Endodermal cell (in vitro differentiated cells): ENCODE measurements around the gene LRMDA. TPM values are rescaled to one million over a fixed set of nuclear protein-coding genes. Genes with fewer than 3 reads are reported as not detected.
A peak's percentile ranks its signal among the peaks of the same experiment; 100 is the strongest.
"Not testable (repeated sequence)": the region's sequence is repeated elsewhere in the genome, so short reads cannot be mapped to it uniquely, and the experiment has no call there.

ENCODE experiments used
- DNase-seq: peaks from one replicate; pipeline ENCODE4 v3.0.0-alpha.2; 2017
- H3K27ac ChIP-seq: 2 replicates; pipeline ENCODE4 v1.5.1; 2013; ENCODE audit warnings: mild to moderate bottlenecking, low read depth, low read length, moderate library complexity
- H3K27me3 ChIP-seq: 2 replicates; pipeline ENCODE4 v1.6.1; 2013; ENCODE audit warnings: mild to moderate bottlenecking, low read length, moderate library complexity; ENCODE audit not compliant: insufficient read depth, control insufficient read depth, poor library complexity, severe bottlenecking
- H3K36me3 ChIP-seq: 2 replicates; pipeline ENCODE4 v1.7.0; 2013; ENCODE audit warnings: mild to moderate bottlenecking, low read length, moderate library complexity; ENCODE audit not compliant: control insufficient read depth, insufficient read depth
- H3K4me1 ChIP-seq: one replicate; pipeline ENCODE4 v1.7.0; 2013; ENCODE audit warnings: low read length; ENCODE audit not compliant: control insufficient read depth, insufficient read depth
- H3K4me3 ChIP-seq: 2 replicates; pipeline ENCODE4 v1.5.1; 2013; ENCODE audit warnings: mild to moderate bottlenecking, low read length, moderate library complexity
- H3K9ac ChIP-seq: 2 replicates; pipeline ENCODE4 v1.6.1; 2013; ENCODE audit warnings: mild to moderate bottlenecking, low read length, moderate library complexity; ENCODE audit not compliant: poor library complexity, severe bottlenecking; ENCODE audit errors: extremely low read depth
- H3K9me3 ChIP-seq: 2 replicates; pipeline ENCODE4 v1.6.1; 2013; ENCODE audit warnings: mild to moderate bottlenecking, low read length, moderate library complexity; ENCODE audit not compliant: control insufficient read depth
- H3K27ac Mint-ChIP-seq: 2 replicates; pipeline ENCODE4 v1.8.0; 2020; ENCODE audit warnings: mixed read lengths
- H3K27me3 Mint-ChIP-seq: 2 replicates; pipeline ENCODE4 v1.8.0; 2021; ENCODE audit warnings: mild to moderate bottlenecking, mixed read lengths; ENCODE audit not compliant: insufficient read depth
- H3K36me3 Mint-ChIP-seq: 2 replicates; pipeline ENCODE4 v1.8.0; 2020; ENCODE audit warnings: low read depth, mixed read lengths
- H3K4me1 Mint-ChIP-seq: 2 replicates; pipeline ENCODE4 v1.8.0; 2020; ENCODE audit warnings: mixed read lengths
- H3K4me3 Mint-ChIP-seq: 2 replicates; pipeline ENCODE4 v1.8.0; 2020; ENCODE audit warnings: mild to moderate bottlenecking, moderate library complexity, mixed read lengths
- H3K9me3 Mint-ChIP-seq: 2 replicates; pipeline ENCODE4 v1.8.0; 2020; ENCODE audit warnings: mild to moderate bottlenecking, mixed read lengths
- CTCF ChIP-seq: fragments of 200-600 bp; sonication (generic); conservative IDR thresholded peaks from 2 replicates; pipeline ENCODE4 v1.5.0; 2021; ENCODE audit warnings: antibody characterized with exemption, mild to moderate bottlenecking
- WGBS, 2 experiments: methylation state at CpG; one replicate each; pipeline versions ENCODE4 v1.1.5 to v1.1.7; 2013; ENCODE audit warnings: missing lambda C conversion rate in 2 of 2, mixed read lengths in 1 of 2; ENCODE audit not compliant: insufficient coverage in 1 of 2, insufficient read length in 1 of 2; 5-methylcytosine and 5-hydroxymethylcytosine counted together
- total RNA-seq, 2 donors: library from RNA; stranded (reverse); fragmentation: NEBNext Ultra II Directional in 1 of 2; extraction: Animal tissue kit (Norgen Biotek cat#: 25700) in 1 of 2; gene quantifications; 2 replicates in 1 of 2; 3 replicates in 1 of 2; pipeline ENCODE4 v1.2.1, GENCODE V29; 2021

LRMDA gene
- total RNA-seq, 2 donors from 2014 or later: 1.7 to 5.1 TPM

- H3K27me3 Mint-ChIP-seq: no peaks in the 10 kb centered on the region
- H3K27ac Mint-ChIP-seq: no peak overlapping the region
- no peak overlapping the region for H3K4me3 Mint-ChIP-seq
- H3K9ac ChIP-seq: no peak overlapping the region
- H3K36me3 ChIP-seq: no peaks in the 10 kb centered on the region
- H3K27me3 ChIP-seq: no peaks in the 10 kb centered on the region
- peak overlapping the region; percentile 66 for H3K27ac ChIP-seq
- no peak overlapping the region for H3K4me3 ChIP-seq
- no peaks in the 10 kb centered on the region for H3K4me1 ChIP-seq
- DNase-seq: no peak
- WGBS, 2 experiments: 56 to 60% methylated on average over 2 to 3 of the region's 4 CpGs
- no peaks in the 10 kb centered on the region for H3K4me1 Mint-ChIP-seq
- H3K9me3 Mint-ChIP-seq: no peaks in the 10 kb centered on the region
- H3K9me3 ChIP-seq: no peaks in the 10 kb centered on the region
- no peaks in the 10 kb centered on the region for H3K36me3 Mint-ChIP-seq
- TF ChIP-seq CTCF: no peak
Measured at GRCh38 chr10:75764974-75765788, 333.8 kb downstream of the LRMDA start.

GRCh38 chr10:75765789-75766096, 334.3 kb downstream of the LRMDA start:
- Mint-ChIP-seq H3K9me3 (no peaks in the 10 kb centered on the region), H3K36me3 (no peaks in the 10 kb centered on the region), H3K27me3 (no peaks in the 10 kb centered on the region), H3K27ac (no peak overlapping the region), H3K4me1 (no peaks in the 10 kb centered on the region), H3K4me3 (no peak overlapping the region)
- DNase-seq: no peak
- no peak for TF ChIP-seq CTCF
- Histone ChIP-seq H3K4me1 (no peaks in the 10 kb centered on the region), H3K27ac (peak overlapping the region; percentile 66), H3K4me3 (no peak overlapping the region), H3K9me3 (no peaks in the 10 kb centered on the region), H3K27me3 (no peaks in the 10 kb centered on the region), H3K9ac (no peak overlapping the region), H3K36me3 (no peaks in the 10 kb centered on the region)
- WGBS, 2 experiments: 91 to 100% methylated on average over 1 to 5 of the region's 5 CpGs

- no peak overlapping the region for H3K4me3 ChIP-seq
- Mint-ChIP-seq H3K4me1 (no peaks in the 10 kb centered on the region), H3K9me3 (no peaks in the 10 kb centered on the region), H3K4me3 (no peak overlapping the region), H3K36me3 (no peaks in the 10 kb centered on the region), H3K27ac (no peak overlapping the region), H3K27me3 (no peaks in the 10 kb centered on the region)
- DNase-seq: no peak
- H3K27ac ChIP-seq: peak overlapping the region; percentile 66
- no peaks in the 10 kb centered on the region for H3K9me3 ChIP-seq
- H3K4me1 ChIP-seq: no peaks in the 10 kb centered on the region
- TF ChIP-seq CTCF: no peak
- H3K9ac ChIP-seq: no peak overlapping the region
- no peaks in the 10 kb centered on the region for H3K36me3 ChIP-seq
- H3K27me3 ChIP-seq: no peaks in the 10 kb centered on the region
Measured at GRCh38 chr10:75766106-75766505, 334.7 kb downstream of the LRMDA start.

- H3K27me3 Mint-ChIP-seq, H3K9ac ChIP-seq, H3K36me3 Mint-ChIP-seq, H3K27ac ChIP-seq, H3K4me1 Mint-ChIP-seq, H3K4me3 ChIP-seq, H3K9me3 ChIP-seq, H3K4me3 Mint-ChIP-seq, DNase-seq, H3K4me1 ChIP-seq, H3K27ac Mint-ChIP-seq, H3K9me3 Mint-ChIP-seq, H3K36me3 ChIP-seq, H3K27me3 ChIP-seq: not testable (repeated sequence)
- WGBS, 2 experiments: 95% methylated on average over 4 of the region's 4 CpGs; no CpG with 5 or more reads in 1 of the 2 experiments
Measured at GRCh38 chr10:75766752-75767151, 335.3 kb downstream of the LRMDA start.
